Tibial artery (tissue), 4 donors: ENCODE data around the gene LY6G5B.

ENCODE experiments used
- DNase-seq, 2 donors: peaks; one replicate each; pipeline ENCODE4 v3.0.0-alpha.2; 2019
- H3K27ac ChIP-seq, 2 donors: fragments of 200-600 bp; sonication (generic) in 1 of 2; 1 replicate in 1 of 2; 2 replicates in 1 of 2; pipeline ENCODE4 v1.5.1; 2018 to 2019; ENCODE audit warnings: mild to moderate bottlenecking in 1 of 2
- H3K27me3 ChIP-seq, 2 donors: fragments of 200-600 bp; sonication (generic) in 1 of 2; one replicate each; pipeline versions ENCODE4 v1.5.1 to v1.6.0; 2016 to 2019
- H3K36me3 ChIP-seq, 3 donors: fragments of 200-600 bp; sonication (generic) in 2 of 3; one replicate each; pipeline ENCODE4 v1.5.1; 2016 to 2019; ENCODE audit warnings: mild to moderate bottlenecking in 2 of 3
- H3K4me1 ChIP-seq, 4 donors: fragments of 200-600 bp; sonication (generic) in 2 of 4; 1 replicate in 3 of 4; 2 replicates in 1 of 4; pipeline ENCODE4 v1.5.1; 2016 to 2019
- H3K4me3 ChIP-seq, 2 donors: fragments of 200-600 bp; sonication (generic) in 1 of 2; 1 replicate in 1 of 2; 2 replicates in 1 of 2; pipeline ENCODE4 v1.5.1; 2018 to 2019; ENCODE audit warnings: mild to moderate bottlenecking in 2 of 2
- H3K9me3 ChIP-seq, 3 donors: fragments of 200-600 bp; sonication (generic) in 1 of 3; one replicate each; pipeline ENCODE4 v1.5.1; 2016 to 2019
- intact Hi-C: fragments of 100-400 bp; cut with DNase I; formaldehyde crosslinking; loops from one replicate; pipeline ENCODE4 v1.15.0; 2023; ENCODE audit warnings: low total_unique reads
- TF ChIP-seq, protein P1 (sequence below), 2 experiments: fragments of 200-600 bp in 1 of 2; fragments of 450-650 bp in 1 of 2; IDR thresholded peaks; one replicate each; pipeline ENCODE4 v1.5.1; 2017 to 2019; ENCODE audit warnings: antibody characterized with exemption in 2 of 2, mild to moderate bottlenecking in 1 of 2, moderate library complexity in 1 of 2

The LY6G5B gene

GRCh38 chr6:31661262-31662123 is 8.3 kb upstream of the LY6G5B start:
- Histone ChIP-seq H3K27me3 (no peaks in the 10 kb centered on the region), H3K4me1 (peaks cover 6 to 67% (median 53%) of the 10 kb centered on the region in 4 donors), H3K9me3 (no peaks in the 10 kb centered on the region), H3K4me3 (peak overlapping the region; percentile 67 to 68), H3K36me3 (peaks cover 4 to 41% (median 24%) of the 10 kb centered on the region in 3 donors), H3K27ac (peak overlapping the region; percentile 78 to 81)
- TF ChIP-seq, protein P1, sequence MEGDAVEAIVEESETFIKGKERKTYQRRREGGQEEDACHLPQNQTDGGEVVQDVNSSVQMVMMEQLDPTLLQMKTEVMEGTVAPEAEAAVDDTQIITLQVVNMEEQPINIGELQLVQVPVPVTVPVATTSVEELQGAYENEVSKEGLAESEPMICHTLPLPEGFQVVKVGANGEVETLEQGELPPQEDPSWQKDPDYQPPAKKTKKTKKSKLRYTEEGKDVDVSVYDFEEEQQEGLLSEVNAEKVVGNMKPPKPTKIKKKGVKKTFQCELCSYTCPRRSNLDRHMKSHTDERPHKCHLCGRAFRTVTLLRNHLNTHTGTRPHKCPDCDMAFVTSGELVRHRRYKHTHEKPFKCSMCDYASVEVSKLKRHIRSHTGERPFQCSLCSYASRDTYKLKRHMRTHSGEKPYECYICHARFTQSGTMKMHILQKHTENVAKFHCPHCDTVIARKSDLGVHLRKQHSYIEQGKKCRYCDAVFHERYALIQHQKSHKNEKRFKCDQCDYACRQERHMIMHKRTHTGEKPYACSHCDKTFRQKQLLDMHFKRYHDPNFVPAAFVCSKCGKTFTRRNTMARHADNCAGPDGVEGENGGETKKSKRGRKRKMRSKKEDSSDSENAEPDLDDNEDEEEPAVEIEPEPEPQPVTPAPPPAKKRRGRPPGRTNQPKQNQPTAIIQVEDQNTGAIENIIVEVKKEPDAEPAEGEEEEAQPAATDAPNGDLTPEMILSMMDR (IDR thresholded peaks at IDR 0.05): no peak
- DNase-seq: no peak
- intact Hi-C loops: no loop called here

DNA sequence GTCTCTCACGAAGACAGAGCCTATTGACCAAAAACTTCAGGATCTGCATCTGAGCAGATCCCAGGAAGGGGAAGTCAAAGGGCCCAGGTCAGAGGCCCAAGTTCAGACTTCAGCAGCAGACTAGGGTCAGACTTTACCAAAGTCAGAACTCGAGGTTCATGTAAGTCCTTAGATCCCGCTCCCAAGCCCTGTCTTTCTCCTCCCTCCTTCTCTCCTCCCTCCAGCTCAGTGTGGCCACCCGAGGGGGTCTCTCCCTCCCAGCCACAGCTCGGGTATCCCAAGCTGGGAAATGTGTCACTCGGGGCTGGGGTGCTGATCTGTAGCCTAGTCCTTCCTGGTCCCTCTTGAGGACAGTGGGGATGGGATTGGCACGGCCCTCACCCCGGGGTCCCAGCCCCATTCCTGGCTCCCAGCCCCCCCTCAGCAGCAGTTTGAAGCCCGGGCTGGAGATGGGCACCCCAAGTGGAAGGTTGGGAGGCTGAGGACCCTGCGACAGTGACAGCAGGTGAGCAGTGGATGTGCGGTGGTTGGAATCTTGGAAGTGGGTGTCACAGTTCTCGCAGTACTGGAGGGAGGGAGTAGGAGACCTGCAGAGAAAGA is 7.6 kb upstream of the LY6G5B start:
- Histone ChIP-seq H3K4me1 (peaks cover 6 to 73% (median 60%) of the 10 kb centered on the region in 4 donors), H3K27me3 (no peaks in the 10 kb centered on the region), H3K36me3 (peaks cover 6 to 35% (median 23%) of the 10 kb centered on the region in 3 donors), H3K27ac (peak overlapping the region; percentile 11 to 78), H3K4me3 (no peak overlapping the region), H3K9me3 (no peaks in the 10 kb centered on the region)
- DNase-seq: no peak
- TF ChIP-seq, protein P1 (IDR thresholded peaks at IDR 0.05): no peak
- intact Hi-C loops: no loop called here

DNA sequence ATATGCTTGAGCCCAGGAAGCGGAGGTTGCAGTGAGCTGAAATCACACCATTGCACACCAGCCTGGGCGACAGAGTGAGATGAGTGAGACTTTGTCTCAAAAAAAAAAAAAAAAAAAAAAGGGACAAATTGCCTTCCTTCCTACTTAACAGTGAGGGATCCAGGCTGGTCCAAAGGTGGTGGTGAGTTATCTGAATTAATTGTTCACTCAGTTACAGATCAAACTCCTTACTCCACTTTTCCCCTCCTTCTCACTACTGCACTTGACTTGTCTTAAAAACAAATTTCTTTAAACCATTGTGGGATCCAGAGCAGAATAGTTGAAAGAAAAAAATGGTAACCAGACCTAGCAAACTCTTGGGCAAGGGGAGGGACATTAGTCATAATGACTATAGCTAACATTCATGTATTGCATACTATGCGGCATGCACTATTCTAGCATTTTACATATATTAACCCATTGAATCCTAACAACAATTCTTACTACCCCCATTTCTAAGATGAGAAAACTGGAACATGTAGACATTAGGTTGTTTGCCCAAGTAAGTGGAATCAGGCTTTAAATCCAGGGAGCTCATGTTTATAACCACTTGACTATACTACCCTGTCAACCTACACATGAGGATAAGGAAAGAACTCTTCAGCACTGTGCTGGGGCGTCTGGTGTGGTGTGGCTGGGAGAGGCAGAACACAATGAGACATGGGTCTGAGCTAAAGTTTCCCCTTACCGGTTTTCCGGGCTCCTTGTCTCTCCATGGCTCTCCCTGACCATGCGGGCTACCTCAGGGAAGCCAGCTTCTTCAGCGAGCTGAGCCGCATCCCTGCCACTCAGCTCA is 6.4 kb upstream of the LY6G5B start:
- TF ChIP-seq, protein P1 (IDR thresholded peaks at IDR 0.05): no peak

DNA sequence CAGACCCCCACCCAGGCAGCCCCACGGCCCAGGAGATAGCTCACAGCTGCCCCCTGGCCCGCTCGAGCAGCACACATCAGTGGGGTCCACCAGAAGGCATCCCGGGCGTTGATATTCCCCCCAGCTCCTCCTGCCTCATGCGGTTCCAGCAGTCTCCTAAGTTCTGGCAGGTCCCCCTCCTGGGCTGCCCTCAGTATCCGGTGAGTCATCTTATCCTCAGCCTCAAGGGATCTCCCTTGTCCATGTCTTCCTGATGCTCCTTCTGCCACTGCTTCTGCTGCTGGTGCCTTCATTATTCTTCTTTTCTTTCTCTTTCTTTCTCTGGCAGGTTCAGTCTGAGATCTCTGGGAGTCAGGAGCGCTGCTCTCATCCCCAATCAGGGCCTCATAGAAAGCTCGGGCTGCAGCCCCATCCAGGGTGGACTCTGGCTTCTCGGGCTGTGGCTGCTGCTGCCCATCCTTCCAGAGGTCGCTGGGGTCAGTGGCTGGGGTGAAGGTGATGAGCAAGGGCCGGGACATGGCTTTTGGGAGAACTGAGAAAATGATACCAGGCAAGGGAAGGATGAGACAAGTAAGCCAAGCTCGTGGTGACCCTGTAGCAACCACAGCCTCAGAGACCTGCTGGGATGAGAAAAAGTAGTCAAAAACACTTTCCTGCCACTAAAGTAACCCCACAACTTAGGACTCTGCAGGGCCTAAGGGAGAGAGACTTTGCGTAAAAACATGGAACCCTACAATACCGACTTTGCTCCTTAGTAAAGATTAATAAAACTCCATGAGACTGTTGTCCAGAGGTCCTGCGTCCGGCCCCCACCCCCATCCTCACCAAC is 5.6 kb upstream of the LY6G5B start:
- Histone ChIP-seq H3K27me3 (no peaks in the 10 kb centered on the region), H3K36me3 (peaks cover 21 to 38% (median 34%) of the 10 kb centered on the region in 3 donors), H3K9me3 (no peaks in the 10 kb centered on the region), H3K4me1 (peaks cover 4 to 70% (median 55%) of the 10 kb centered on the region in 4 donors), H3K4me3 (peak overlapping the region; percentile 77 to 88), H3K27ac (peak overlapping the region; percentile 93 to 94)
- DNase-seq: peak; percentile 70 to 85
- intact Hi-C loops: no loop called here
- TF ChIP-seq, protein P1 (IDR thresholded peaks at IDR 0.05): no peak

More for the DNA sequence above, 6.4 kb upstream of the LY6G5B start:
- Histone ChIP-seq H3K9me3 (no peaks in the 10 kb centered on the region), H3K4me1 (peaks cover 6 to 74% (median 60%) of the 10 kb centered on the region in 4 donors), H3K27ac (peak overlapping the region; percentile 93 to 94), H3K4me3 (peak overlapping the region; percentile 77 to 88), H3K36me3 (peaks cover 13 to 36% (median 26%) of the 10 kb centered on the region in 3 donors), H3K27me3 (no peaks in the 10 kb centered on the region)
- intact Hi-C loops: no loop called here
- no peak for DNase-seq
